HUES48 (cell line): ENCODE measurements around the gene APOA1.

Source experiments
- H3K27ac ChIP-seq: one replicate; pipeline ENCODE4 v1.7.0; 2013; ENCODE audit warnings: low read depth, low read length, inconsistent platforms
- H3K27me3 ChIP-seq: 2 replicates; pipeline ENCODE4 v1.6.1; 2013; ENCODE audit warnings: mild to moderate bottlenecking, low read length; ENCODE audit not compliant: control insufficient read depth, insufficient read depth
- H3K36me3 ChIP-seq: 2 replicates; pipeline ENCODE4 v1.6.1; 2013; ENCODE audit warnings: low read length; ENCODE audit not compliant: control insufficient read depth, insufficient read depth
- H3K4me1 ChIP-seq: 2 replicates; pipeline ENCODE4 v1.6.1; 2013; ENCODE audit warnings: mild to moderate bottlenecking, low read length; ENCODE audit not compliant: control insufficient read depth, insufficient read depth
- H3K4me3 ChIP-seq: 2 replicates; pipeline ENCODE4 v1.5.1; 2013; ENCODE audit warnings: mild to moderate bottlenecking, low read depth, low read length
- H3K9ac ChIP-seq: 2 replicates; pipeline ENCODE4 v1.6.1; 2013; ENCODE audit warnings: mild to moderate bottlenecking, low read depth, low read length, moderate library complexity
- H3K9me3 ChIP-seq: 2 replicates; pipeline ENCODE4 v1.6.1; 2013; ENCODE audit warnings: low read length; ENCODE audit not compliant: control insufficient read depth, insufficient read depth

The APOA1 gene

GRCh38 chr11:116826751-116827431 is 10.5 kb downstream of the APOA1 start:
- Histone ChIP-seq H3K27me3 (no peaks in the 10 kb centered on the region), H3K4me3 (no peak overlapping the region), H3K9me3 (no peaks in the 10 kb centered on the region), H3K36me3 (no peaks in the 10 kb centered on the region), H3K4me1 (no peaks in the 10 kb centered on the region), H3K27ac (no peak overlapping the region), H3K9ac (no peak overlapping the region)

DNA sequence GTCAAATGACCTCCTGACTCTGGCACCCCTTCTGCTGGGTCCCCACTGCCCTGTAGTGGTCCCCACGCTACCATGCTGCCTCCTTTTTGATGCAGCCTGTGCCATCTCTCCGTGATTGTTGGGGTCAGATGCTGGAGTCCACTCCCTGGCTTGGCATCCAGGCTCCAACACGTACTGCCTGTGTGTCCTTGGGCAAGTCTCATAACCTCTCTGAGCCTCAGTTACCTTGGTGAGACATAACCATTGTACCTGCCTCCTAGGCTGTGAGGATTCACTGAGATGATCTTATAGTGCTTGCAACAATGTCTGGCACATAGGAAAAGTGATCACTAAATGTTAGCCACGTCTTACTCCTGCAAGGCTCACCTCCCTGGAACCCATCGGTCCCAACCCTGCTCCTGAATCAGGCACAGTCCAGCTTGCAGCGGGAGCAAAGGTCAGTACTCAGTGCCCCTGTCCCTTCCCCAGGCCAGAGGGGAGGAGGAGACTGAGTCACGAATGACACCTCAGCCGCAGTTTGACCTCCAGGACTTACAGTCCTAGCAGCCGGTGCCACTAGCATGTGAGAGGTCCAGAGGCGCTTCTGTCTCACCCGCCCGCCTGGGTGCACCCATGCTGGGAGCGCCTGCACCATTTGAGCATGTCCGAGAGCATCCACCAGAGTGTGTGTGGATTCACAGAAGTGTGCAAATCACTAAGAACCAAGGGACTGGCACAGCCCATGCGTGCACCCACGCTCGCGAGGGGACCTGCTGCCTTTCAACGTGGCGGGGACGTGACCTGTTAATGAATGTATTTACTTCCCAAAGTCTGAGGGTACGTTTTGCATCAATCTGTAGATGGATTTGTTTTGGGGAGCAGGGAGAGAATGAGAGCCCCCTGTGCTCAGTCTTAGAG is 11.3 kb downstream of the APOA1 start:
- Histone ChIP-seq H3K9me3 (no peaks in the 10 kb centered on the region), H3K4me1 (no peaks in the 10 kb centered on the region), H3K4me3 (no peak overlapping the region), H3K27me3 (no peaks in the 10 kb centered on the region), H3K9ac (no peak overlapping the region), H3K27ac (no peak overlapping the region), H3K36me3 (no peaks in the 10 kb centered on the region)

- no peak overlapping the region for H3K27ac ChIP-seq
- H3K27me3 ChIP-seq = no peaks in the 10 kb centered on the region
- no peak overlapping the region for H3K9ac ChIP-seq
- no peaks in the 10 kb centered on the region for H3K4me1 ChIP-seq
- no peaks in the 10 kb centered on the region for H3K9me3 ChIP-seq
- H3K4me3 ChIP-seq = no peak overlapping the region
- no peaks in the 10 kb centered on the region for H3K36me3 ChIP-seq
These were observed 12.0 kb downstream of the APOA1 start for GRCh38 chr11:116825434-116825833.

GRCh38 chr11:116823031-116823843 is 14.2 kb downstream of the APOA1 start, which contains the start of gene APOA4:
APOA4 (minus strand) TSS chr11:116823304; CDS start chr11:116823191, 113 bp downstream.
- no peak within 1 kb of the TSS for H3K9ac ChIP-seq
- H3K4me1 ChIP-seq = no peaks in the 10 kb centered on the region
- no peak within 1 kb of the TSS for H3K4me3 ChIP-seq
- H3K9me3 ChIP-seq = no peaks in the 10 kb centered on the region
- no peaks in the 10 kb centered on the region for H3K27me3 ChIP-seq
- H3K36me3 ChIP-seq = no peaks in the 10 kb centered on the region
- H3K27ac ChIP-seq = no peak within 1 kb of the TSS

- Histone ChIP-seq H3K9ac (no peak overlapping the region), H3K27me3 (no peaks in the 10 kb centered on the region), H3K36me3 (no peaks in the 10 kb centered on the region), H3K4me3 (no peak overlapping the region), H3K27ac (no peak overlapping the region), H3K4me1 (no peaks in the 10 kb centered on the region), H3K9me3 (no peaks in the 10 kb centered on the region)
These were observed 14.8 kb downstream of the APOA1 start for GRCh38 chr11:116822575-116822974.

- no peak overlapping the region for H3K9ac ChIP-seq
- H3K36me3 ChIP-seq = no peaks in the 10 kb centered on the region
- no peaks in the 10 kb centered on the region for H3K4me1 ChIP-seq
- H3K27ac ChIP-seq = no peak overlapping the region
- no peaks in the 10 kb centered on the region for H3K9me3 ChIP-seq
- no peaks in the 10 kb centered on the region for H3K27me3 ChIP-seq
- H3K4me3 ChIP-seq = no peak overlapping the region
These were observed 16.1 kb downstream of the APOA1 start for GRCh38 chr11:116821050-116821918.

DNA sequence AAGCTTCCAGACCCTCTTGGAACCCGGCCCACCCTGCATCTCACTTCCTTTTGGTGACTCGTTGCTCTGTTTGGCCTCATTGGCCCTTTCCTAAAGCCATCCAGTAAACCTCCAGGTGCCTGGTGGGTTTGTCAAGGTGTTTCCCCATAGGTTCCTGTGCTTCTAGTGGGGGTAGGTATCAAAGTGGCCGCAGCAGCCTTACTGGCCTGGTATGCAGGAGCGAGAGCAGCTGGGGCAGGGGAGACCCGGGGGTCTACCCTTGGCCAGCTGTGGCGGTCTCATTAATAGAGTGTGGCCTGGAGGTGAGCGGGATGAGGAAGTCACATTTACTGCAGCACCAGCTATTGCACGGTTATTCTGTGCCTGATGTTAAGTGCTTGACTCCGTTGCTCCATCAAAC is 18.4 kb downstream of the APOA1 start:
- Histone ChIP-seq H3K4me1 (no peaks in the 10 kb centered on the region), H3K27me3 (no peaks in the 10 kb centered on the region), H3K9me3 (no peaks in the 10 kb centered on the region), H3K4me3 (no peak overlapping the region), H3K27ac (no peak overlapping the region), H3K9ac (no peak overlapping the region), H3K36me3 (no peaks in the 10 kb centered on the region)

- H3K9me3 ChIP-seq = no peaks in the 10 kb centered on the region
- H3K4me3 ChIP-seq = no peak overlapping the region
- H3K36me3 ChIP-seq = no peaks in the 10 kb centered on the region
- no peaks in the 10 kb centered on the region for H3K4me1 ChIP-seq
- H3K9ac ChIP-seq = no peak overlapping the region
- no peak overlapping the region for H3K27ac ChIP-seq
- no peaks in the 10 kb centered on the region for H3K27me3 ChIP-seq
These were observed 22.9 kb downstream of the APOA1 start for GRCh38 chr11:116814502-116814901.

- Histone ChIP-seq H3K9me3 (no peaks in the 10 kb centered on the region), H3K9ac (no peak overlapping the region), H3K4me1 (no peaks in the 10 kb centered on the region), H3K27ac (peak overlapping the region; percentile 14), H3K27me3 (no peaks in the 10 kb centered on the region), H3K36me3 (no peaks in the 10 kb centered on the region), H3K4me3 (no peak overlapping the region)
These were observed 23.5 kb downstream of the APOA1 start for GRCh38 chr11:116813781-116814471.

GRCh38 chr11:116813170-116813569 is 24.3 kb downstream of the APOA1 start:
- no peak overlapping the region for H3K4me3 ChIP-seq
- peak overlapping the region; percentile 7 for H3K27ac ChIP-seq
- H3K27me3 ChIP-seq = no peaks in the 10 kb centered on the region
- no peak overlapping the region for H3K9ac ChIP-seq
- H3K4me1 ChIP-seq = no peaks in the 10 kb centered on the region
- H3K36me3 ChIP-seq = no peaks in the 10 kb centered on the region
- H3K9me3 ChIP-seq = no peaks in the 10 kb centered on the region
